Transverse colon (tissue), 3 donors: ENCODE results near the gene SRP14.

Source experiments
- POLR2A ChIP-seq: fragments of 450-650 bp; IDR thresholded peaks from one replicate; pipeline ENCODE4 v1.6.1; 2016; ENCODE audit warnings: antibody characterized with exemption, mild to moderate bottlenecking, moderate library complexity
- TF ChIP-seq, protein P1 (sequence below), 5 experiments: fragments of 200-600 bp in 3 of 5; fragments of 450-650 bp in 2 of 5; sonication (generic) in 3 of 5; IDR thresholded peaks; 1 replicate in 2 of 5; 2 replicates in 3 of 5; pipeline ENCODE4 v1.5.1; 2016 to 2017; ENCODE audit warnings: antibody characterized with exemption in 5 of 5, inconsistent platforms in 3 of 5, mild to moderate bottlenecking in 2 of 5, moderate library complexity in 1 of 5

DNA sequence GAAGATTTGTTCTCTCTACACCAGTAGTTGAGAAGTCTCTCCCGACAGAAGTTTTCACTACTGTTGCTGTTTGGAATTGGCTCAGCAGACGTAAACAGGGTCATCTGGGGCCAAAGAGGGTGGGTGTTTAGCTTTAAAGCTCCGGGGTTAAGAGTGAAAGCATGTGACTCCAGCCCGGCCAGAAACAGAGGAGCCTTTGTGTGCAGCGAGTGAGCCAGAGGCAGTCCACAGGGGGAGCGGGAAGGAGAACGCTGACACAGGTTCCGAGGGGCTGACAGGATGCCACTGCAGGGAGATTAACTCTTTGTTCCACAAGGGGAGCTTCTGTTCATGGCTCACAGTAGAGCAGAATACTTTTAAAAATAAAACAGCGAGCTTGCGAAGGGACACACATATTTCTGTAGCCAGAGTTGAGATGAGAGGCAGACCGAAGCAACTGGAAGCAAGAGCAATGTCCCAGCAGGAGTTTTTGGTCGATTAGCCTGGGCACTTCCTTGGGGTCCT lies 42.8 kb upstream of the SRP14 start:
- TF ChIP-seq, protein P1, sequence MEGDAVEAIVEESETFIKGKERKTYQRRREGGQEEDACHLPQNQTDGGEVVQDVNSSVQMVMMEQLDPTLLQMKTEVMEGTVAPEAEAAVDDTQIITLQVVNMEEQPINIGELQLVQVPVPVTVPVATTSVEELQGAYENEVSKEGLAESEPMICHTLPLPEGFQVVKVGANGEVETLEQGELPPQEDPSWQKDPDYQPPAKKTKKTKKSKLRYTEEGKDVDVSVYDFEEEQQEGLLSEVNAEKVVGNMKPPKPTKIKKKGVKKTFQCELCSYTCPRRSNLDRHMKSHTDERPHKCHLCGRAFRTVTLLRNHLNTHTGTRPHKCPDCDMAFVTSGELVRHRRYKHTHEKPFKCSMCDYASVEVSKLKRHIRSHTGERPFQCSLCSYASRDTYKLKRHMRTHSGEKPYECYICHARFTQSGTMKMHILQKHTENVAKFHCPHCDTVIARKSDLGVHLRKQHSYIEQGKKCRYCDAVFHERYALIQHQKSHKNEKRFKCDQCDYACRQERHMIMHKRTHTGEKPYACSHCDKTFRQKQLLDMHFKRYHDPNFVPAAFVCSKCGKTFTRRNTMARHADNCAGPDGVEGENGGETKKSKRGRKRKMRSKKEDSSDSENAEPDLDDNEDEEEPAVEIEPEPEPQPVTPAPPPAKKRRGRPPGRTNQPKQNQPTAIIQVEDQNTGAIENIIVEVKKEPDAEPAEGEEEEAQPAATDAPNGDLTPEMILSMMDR (IDR thresholded peaks at IDR 0.05), result no peak
- TF ChIP-seq POLR2A, result peak; percentile 51
